CD4-positive, alpha-beta T cell (primary cell): Measurements from ENCODE around the gene TANGO2. TPM values are rescaled to one million over a fixed set of nuclear protein-coding genes. Genes with fewer than 3 reads are reported as not detected.
A peak's percentile ranks its signal among the peaks of the same experiment; 100 is the strongest.

ENCODE experiments used
- ATAC-seq: fragments of 200-7000 bp; cut with Tn5 transposase; one replicate; pipeline ENCODE4 v1.10.0; 2022; ENCODE audit warnings: mild to moderate bottlenecking; ENCODE audit not compliant: poor library complexity
- CTCF ChIA-PET: fragments of 350-600 bp; sonication (Branson Sonifier 250); formaldehyde crosslinking; loops from one replicate; lab custom pipeline; 2021; ENCODE audit warnings: antibody characterized with exemption, inconsistent platforms; lab: Charles Lee
- POLR2A ChIA-PET: fragments of 350-600 bp; sonication (Branson Sonifier 250); formaldehyde crosslinking; loops from one replicate; lab custom pipeline; 2021; ENCODE audit warnings: antibody characterized with exemption, inconsistent platforms; lab: Charles Lee
- DNase-seq, 14 experiments: peaks; one replicate each; pipeline ENCODE4 v3.0.0-alpha.2; 2013 to 2020; ENCODE audit warnings: mixed read lengths in 2 of 14
- H3K27ac ChIP-seq, 2 donors: one replicate each; pipeline versions ENCODE4 v1.5.1 to v1.7.0; 2013; ENCODE audit warnings: low read length in 2 of 2, low read depth in 1 of 2, mild to moderate bottlenecking in 1 of 2
- H3K27me3 ChIP-seq, 2 experiments: 1 replicate in 1 of 2; 2 replicates in 1 of 2; pipeline versions ENCODE4 v1.6.1 to v1.7.0; 2013; ENCODE audit warnings: low read length in 2 of 2, control low read depth in 1 of 2, mild to moderate bottlenecking in 1 of 2, moderate library complexity in 1 of 2; ENCODE audit not compliant: insufficient read depth in 2 of 2, control insufficient read depth in 1 of 2
- H3K36me3 ChIP-seq: one replicate; pipeline ENCODE4 v1.6.1; 2013; ENCODE audit warnings: low read length, control low read depth; ENCODE audit not compliant: insufficient read depth
- H3K4me1 ChIP-seq: one replicate; pipeline ENCODE4 v1.6.1; 2013; ENCODE audit warnings: low read length, control low read depth; ENCODE audit not compliant: insufficient read depth
- H3K4me3 ChIP-seq: one replicate; pipeline ENCODE4 v1.5.1; 2013; ENCODE audit warnings: mild to moderate bottlenecking, low read length, moderate library complexity
- H3K9me3 ChIP-seq, 2 experiments: 1 replicate in 1 of 2; 2 replicates in 1 of 2; pipeline versions ENCODE4 v1.6.1 to v1.7.0; 2013; ENCODE audit warnings: low read length in 2 of 2, mild to moderate bottlenecking in 2 of 2, control low read depth in 1 of 2, moderate library complexity in 1 of 2; ENCODE audit not compliant: control insufficient read depth in 1 of 2, insufficient read depth in 1 of 2
- H3K27ac Mint-ChIP-seq: one replicate; pipeline ENCODE4 v1.8.0; 2020; ENCODE audit warnings: mixed read lengths
- H3K27me3 Mint-ChIP-seq: one replicate; pipeline ENCODE4 v1.8.0; 2021; ENCODE audit warnings: mixed read lengths
- H3K36me3 Mint-ChIP-seq: one replicate; pipeline ENCODE4 v1.8.0; 2021; ENCODE audit warnings: low read depth, mixed read lengths
- H3K4me1 Mint-ChIP-seq: one replicate; pipeline ENCODE4 v1.8.0; 2021; ENCODE audit warnings: low read depth, mixed read lengths
- H3K4me3 Mint-ChIP-seq: one replicate; pipeline ENCODE4 v1.8.0; 2020; ENCODE audit warnings: mild to moderate bottlenecking, mixed read lengths
- H3K9me3 Mint-ChIP-seq: one replicate; pipeline ENCODE4 v1.8.0; 2020; ENCODE audit warnings: mixed read lengths
- CTCF ChIP-seq: fragments of 200-600 bp; IDR thresholded peaks from one replicate; pipeline ENCODE4 v1.8.0; 2022; ENCODE audit warnings: antibody characterized with exemption, mild to moderate bottlenecking
- intact Hi-C, 2 experiments: fragments of 100-400 bp; cut with DNase I in 1 of 2; cut with micrococcal nuclease in 1 of 2; formaldehyde crosslinking; loops; one replicate each; pipeline versions ENCODE4 v1.15.1 to v1.9.0; 2023 to 2025; cut with DNase I, micrococcal nuclease
- total RNA-seq, 174 experiments: library from RNA in 2 of 174; stranded (reverse) in 2 of 174; gene quantifications; one replicate each; pipeline ENCODE4 v1.2.3 and lab custom pipeline; 2021 to 2026

Gene TANGO2
- total RNA-seq, 2 experiments from 2014 or later = 10.3 to 10.5 TPM

GRCh38 chr22:20106205-20106848 lies 85.4 kb downstream of the TANGO2 start:
- intact Hi-C loops = loop anchor here in 1 of 2 experiments (10.0 kb wide), 1 partner anchor 812 kb away; the partner anchor contains the start of gene CLTCL1
- CTCF ChIA-PET = no interaction called here
- Mint-ChIP-seq H3K27ac (no peak overlapping the region), H3K27me3 (no peaks in the 10 kb centered on the region), H3K9me3 (no peaks in the 10 kb centered on the region), H3K4me1 (peaks cover 22% of the 10 kb centered on the region), H3K36me3 (peaks cover 55% of the 10 kb centered on the region), H3K4me3 (no peak overlapping the region)
- no peak for TF ChIP-seq CTCF
- Histone ChIP-seq H3K36me3 (peaks cover 68% of the 10 kb centered on the region), H3K27ac (no peak overlapping the region), H3K4me3 (no peak overlapping the region), H3K4me1 (peaks cover 8% of the 10 kb centered on the region), H3K27me3 (no peaks in the 10 kb centered on the region), H3K9me3 (no peaks in the 10 kb centered on the region)
- ATAC-seq (no peak), DNase-seq (no peak)
- POLR2A ChIA-PET = interaction anchor here (0.6 to 1.3 kb wide), 2 partner anchors 10 to 67 kb away, joined by 3 read pairs; partner anchors contain the start of gene RANBP1

GRCh38 chr22:20106849-20107237 lies 85.9 kb downstream of the TANGO2 start:
- CTCF ChIA-PET = no interaction called here
- ATAC-seq (no peak), DNase-seq (no peak)
- no peaks in the 10 kb centered on the region for H3K27me3 Mint-ChIP-seq
- no peak overlapping the region for H3K4me3 ChIP-seq
- intact Hi-C loops = loop anchor here in 1 of 2 experiments (10.0 kb wide), 1 partner anchor 812 kb away; the partner anchor contains the start of gene CLTCL1
- H3K4me1 ChIP-seq = peaks cover 9% of the 10 kb centered on the region
- peaks cover 59% of the 10 kb centered on the region for H3K36me3 Mint-ChIP-seq
- no peaks in the 10 kb centered on the region for H3K9me3 ChIP-seq
- H3K27me3 ChIP-seq = no peaks in the 10 kb centered on the region
- no peak overlapping the region for H3K4me3 Mint-ChIP-seq
- no peak overlapping the region for H3K27ac Mint-ChIP-seq
- no peak overlapping the region for H3K27ac ChIP-seq
- TF ChIP-seq CTCF = no peak
- no peaks in the 10 kb centered on the region for H3K9me3 Mint-ChIP-seq
- H3K36me3 ChIP-seq = peaks cover 69% of the 10 kb centered on the region
- H3K4me1 Mint-ChIP-seq = peaks cover 17% of the 10 kb centered on the region
- POLR2A ChIA-PET = no interaction called here

GRCh38 chr22:20107471-20107901 lies 86.6 kb downstream of the TANGO2 start:
- Mint-ChIP-seq H3K27ac (peak overlapping the region; percentile 51), H3K9me3 (no peaks in the 10 kb centered on the region)

More at GRCh38 chr22:20107471-20107901, 86.6 kb downstream of the TANGO2 start:
- peaks cover 75% of the 10 kb centered on the region for H3K36me3 ChIP-seq
- ATAC-seq (no peak), DNase-seq (no peak)
- peaks cover 63% of the 10 kb centered on the region for H3K36me3 Mint-ChIP-seq
- H3K4me3 Mint-ChIP-seq = no peak overlapping the region
- intact Hi-C loops = loop anchor here in 1 of 2 experiments (10.0 kb wide), 1 partner anchor 813 kb away; the partner anchor contains the start of gene CLTCL1
- no peaks in the 10 kb centered on the region for H3K27me3 Mint-ChIP-seq
- ChIA-PET CTCF (no interaction called here), POLR2A (no interaction called here)
- H3K27ac ChIP-seq = no peak overlapping the region
- H3K4me1 ChIP-seq = peaks cover 15% of the 10 kb centered on the region
- peaks cover 15% of the 10 kb centered on the region for H3K4me1 Mint-ChIP-seq
- no peak overlapping the region for H3K4me3 ChIP-seq
- H3K27me3 ChIP-seq = no peaks in the 10 kb centered on the region
- no peak for TF ChIP-seq CTCF
- no peaks in the 10 kb centered on the region for H3K9me3 ChIP-seq
